Measurements from ENCODE around the gene LIMK2.
"Not testable (repeated sequence)": the region's sequence is repeated elsewhere in the genome, so short reads cannot be mapped to it uniquely, and the experiment has no call there.

The LIMK2 gene

GRCh38 chr22:31230871-31231621, 18.9 kb downstream of the LIMK2 start:
- Histone ChIP-seq H3K9ac (ENCODE audit: low read length) (no peak overlapping the region), H4K20me1 (ENCODE audit: insufficient read depth, low read length) (no peaks in the 10 kb centered on the region), H3K36me3 (replicated peaks; ENCODE audit: insufficient read depth, low read length) (no peaks in the 10 kb centered on the region), H3K27ac (ENCODE audit: low read length) (peak overlapping the region; percentile 63; the same call in 1 of the 2 replicates), H3F3A (ENCODE audit: insufficient read depth, low read length) (peaks cover 9% of the 10 kb centered on the region; the same call in 1 of the 2 replicates), H2AFZ (ENCODE audit: low read length) (no peak overlapping the region), H3K4me2 (ENCODE audit: low read depth, low read length) (peak overlapping the region; percentile 52; the same call in 1 of the 2 replicates), H3K79me2 (ENCODE audit: low read length) (peaks cover 59% of the 10 kb centered on the region), H3K4me1 (ENCODE audit: low read length) (peaks cover 20% of the 10 kb centered on the region), H3K9me3 (replicated peaks; ENCODE audit: insufficient read depth, low read length) (no peaks in the 10 kb centered on the region), H3K4me3 (ENCODE audit: low read length) (no peak overlapping the region), H3K9me2 (replicated peaks; ENCODE audit: insufficient read depth, low read length) (no peaks in the 10 kb centered on the region), H3K27me3 (replicated peaks; ENCODE audit: insufficient read depth, low read length) (no peaks in the 10 kb centered on the region)
- no peak for TF ChIP-seq EZH2 (optimal IDR thresholded peaks at IDR 0.05; ENCODE audit: low read depth, low read length)
- TF ChIP-seq CTCF (IDR thresholded peaks at IDR 0.05; ENCODE audit: low read length), result peak; percentile 51
- TF ChIP-seq EZH2phosphoT487 (IDR thresholded peaks at IDR 0.05; ENCODE audit: low read length), result no peak
- peak; percentile 35 for DNase-seq

GRCh38 chr22:31233001-31233400, 20.9 kb downstream of the LIMK2 start:
- H3K27me3 ChIP-seq (replicated peaks; ENCODE audit: insufficient read depth, low read length), result no peaks in the 10 kb centered on the region
- H3K79me2 ChIP-seq (ENCODE audit: low read length), result peaks cover 58% of the 10 kb centered on the region
- H4K20me1 ChIP-seq (ENCODE audit: insufficient read depth, low read length), result no peaks in the 10 kb centered on the region
- H3K36me3 ChIP-seq (replicated peaks; ENCODE audit: insufficient read depth, low read length), result no peaks in the 10 kb centered on the region
- no peak overlapping the region for H3K27ac ChIP-seq (ENCODE audit: low read length)
- no peaks in the 10 kb centered on the region for H3K9me3 ChIP-seq (replicated peaks; ENCODE audit: insufficient read depth, low read length)
- H3F3A ChIP-seq (ENCODE audit: insufficient read depth, low read length), result peaks cover 17% of the 10 kb centered on the region
- no peak overlapping the region for H3K4me2 ChIP-seq (ENCODE audit: low read depth, low read length)
- no peak overlapping the region for H3K4me3 ChIP-seq (ENCODE audit: low read length)
- H3K9ac ChIP-seq (ENCODE audit: low read length), result no peak overlapping the region
- DNase-seq, result no peak
- H3K4me1 ChIP-seq (ENCODE audit: low read length), result peaks cover 26% of the 10 kb centered on the region
- no peak overlapping the region for H2AFZ ChIP-seq (ENCODE audit: low read length)
- no peak for TF ChIP-seq CTCF (IDR thresholded peaks at IDR 0.05; ENCODE audit: low read length)
- TF ChIP-seq EZH2phosphoT487 (IDR thresholded peaks at IDR 0.05; ENCODE audit: low read length), result no peak
- no peak for TF ChIP-seq EZH2 (optimal IDR thresholded peaks at IDR 0.05; ENCODE audit: low read depth, low read length)
- no peaks in the 10 kb centered on the region for H3K9me2 ChIP-seq (replicated peaks; ENCODE audit: insufficient read depth, low read length)

GRCh38 chr22:31235081-31235480, 23.0 kb downstream of the LIMK2 start:
- Histone ChIP-seq H3K36me3 (replicated peaks; ENCODE audit: insufficient read depth, low read length) (no peaks in the 10 kb centered on the region), H3K4me2 (ENCODE audit: low read depth, low read length) (no peak overlapping the region), H3K9me2 (replicated peaks; ENCODE audit: insufficient read depth, low read length) (no peaks in the 10 kb centered on the region), H3K9ac (ENCODE audit: low read length) (no peak overlapping the region), H4K20me1 (ENCODE audit: insufficient read depth, low read length) (no peaks in the 10 kb centered on the region), H3K27ac (ENCODE audit: low read length) (no peak overlapping the region), H3K79me2 (ENCODE audit: low read length) (peaks cover 77% of the 10 kb centered on the region), H3K4me1 (ENCODE audit: low read length) (peaks cover 28% of the 10 kb centered on the region), H3F3A (ENCODE audit: insufficient read depth, low read length) (peaks cover 14% of the 10 kb centered on the region), H3K9me3 (replicated peaks; ENCODE audit: insufficient read depth, low read length) (no peaks in the 10 kb centered on the region), H3K4me3 (ENCODE audit: low read length) (no peak overlapping the region), H3K27me3 (replicated peaks; ENCODE audit: insufficient read depth, low read length) (no peaks in the 10 kb centered on the region), H2AFZ (ENCODE audit: low read length) (no peak overlapping the region)
- no peak for TF ChIP-seq EZH2 (optimal IDR thresholded peaks at IDR 0.05; ENCODE audit: low read depth, low read length)
- no peak for TF ChIP-seq EZH2phosphoT487 (IDR thresholded peaks at IDR 0.05; ENCODE audit: low read length)
- TF ChIP-seq CTCF (IDR thresholded peaks at IDR 0.05; ENCODE audit: low read length), result no peak
- DNase-seq, result no peak

GRCh38 chr22:31236044-31236443, 23.9 kb downstream of the LIMK2 start:
- not testable (repeated sequence) for H3K4me2 ChIP-seq (ENCODE audit: low read depth, low read length); H4K20me1 ChIP-seq (ENCODE audit: insufficient read depth, low read length); H3K36me3 ChIP-seq (replicated peaks; ENCODE audit: insufficient read depth, low read length); H3K27me3 ChIP-seq (replicated peaks; ENCODE audit: insufficient read depth, low read length); H3K9me2 ChIP-seq (replicated peaks; ENCODE audit: insufficient read depth, low read length); H3K9me3 ChIP-seq (replicated peaks; ENCODE audit: insufficient read depth, low read length); H2AFZ ChIP-seq (ENCODE audit: low read length); H3K9ac ChIP-seq (ENCODE audit: low read length); DNase-seq; H3K4me3 ChIP-seq (ENCODE audit: low read length); H3K27ac ChIP-seq (ENCODE audit: low read length)
- peaks cover 76% of the 10 kb centered on the region for H3K79me2 ChIP-seq (ENCODE audit: low read length)
- peaks cover 14% of the 10 kb centered on the region for H3F3A ChIP-seq (ENCODE audit: insufficient read depth, low read length)
- H3K4me1 ChIP-seq (ENCODE audit: low read length), result peaks cover 19% of the 10 kb centered on the region
